GM12891 (cell line): ENCODE measurements around the gene MFSD11.

Experiments
- POLR2A ChIP-seq: IDR thresholded peaks from 2 replicates; pipeline ENCODE4 v1.6.1; 2011; ENCODE audit warnings: low read depth, low read length, control low read depth
- POLR2AphosphoS5 ChIP-seq: IDR thresholded peaks from 2 replicates; pipeline ENCODE4 v1.6.1; 2011; ENCODE audit warnings: low read depth, low read length, control low read depth
- POU2F2 ChIP-seq: IDR thresholded peaks from 2 replicates; pipeline ENCODE4 v1.6.1; 2011; ENCODE audit warnings: low read depth, mild to moderate bottlenecking, control low read depth, low read length, moderate library complexity
- SPI1 ChIP-seq: IDR thresholded peaks from 2 replicates; pipeline ENCODE4 v1.6.1; 2011; ENCODE audit warnings: low read depth, low read length, control low read depth
- TAF1 ChIP-seq: IDR thresholded peaks from 2 replicates; pipeline ENCODE4 v1.6.1; 2011; ENCODE audit warnings: low read depth, low read length, control low read depth

- TF ChIP-seq POLR2AphosphoS5 = no peak
- TF ChIP-seq POLR2A = no peak
- no peak for TF ChIP-seq TAF1
- no peak for TF ChIP-seq SPI1
- no peak for TF ChIP-seq POU2F2
These were observed 37.1 kb upstream of the MFSD11 start for GRCh38 chr17:76700617-76701470.
